NCI-H345 treated with DMSO at 0.1 percent for 48 hours (cell line): ENCODE results near the gene STON2.
"Not testable (repeated sequence)": the region's sequence is repeated elsewhere in the genome, so short reads cannot be mapped to it uniquely, and the experiment has no call there.

Experiments used
- DNase-seq: peaks from one replicate; lab custom pipeline; 2025; ENCODE audit not compliant: unreplicated experiment; lab: John Stamatoyannopoulos, UW

The STON2 gene

DNA sequence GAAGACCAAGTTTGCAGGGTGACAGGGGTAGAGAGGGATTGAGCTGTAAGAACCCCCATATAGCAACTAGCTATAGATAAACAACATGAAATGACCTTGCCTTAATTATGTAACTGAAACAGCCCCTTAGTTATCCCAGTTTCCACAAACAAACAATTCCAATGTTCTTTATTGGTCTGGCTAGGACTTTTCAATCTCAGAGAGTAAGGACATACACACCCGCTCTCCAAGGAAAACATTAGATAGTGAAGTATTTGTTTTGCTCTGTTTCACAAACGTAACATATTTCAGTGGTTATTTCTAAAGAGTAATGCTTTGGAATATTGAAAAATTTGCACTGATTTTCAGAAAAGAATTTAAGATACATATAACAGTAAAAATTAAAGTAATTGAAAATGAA, 127.8 kb downstream of the STON2 start:
- DNase-seq: no peak

DNA sequence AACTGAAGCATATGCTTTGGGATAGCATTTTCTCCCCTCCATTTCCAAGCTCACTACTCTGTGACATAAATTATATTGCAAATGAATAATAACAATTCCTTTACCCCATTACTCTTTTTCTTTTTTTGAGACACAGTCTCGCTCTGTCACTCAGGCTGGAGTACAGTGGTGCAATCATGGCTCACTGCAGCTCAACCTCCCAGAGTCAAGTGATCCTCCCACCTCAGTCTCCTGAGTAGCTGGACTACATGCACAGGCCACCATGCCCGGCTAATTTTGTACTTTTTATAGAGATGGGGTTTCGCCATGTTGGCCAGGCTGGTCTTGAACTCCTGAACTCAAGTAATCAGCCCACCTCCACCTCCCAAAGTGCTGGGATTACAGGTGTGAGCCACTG, 130.1 kb downstream of the STON2 start:
- no peak for DNase-seq

DNA sequence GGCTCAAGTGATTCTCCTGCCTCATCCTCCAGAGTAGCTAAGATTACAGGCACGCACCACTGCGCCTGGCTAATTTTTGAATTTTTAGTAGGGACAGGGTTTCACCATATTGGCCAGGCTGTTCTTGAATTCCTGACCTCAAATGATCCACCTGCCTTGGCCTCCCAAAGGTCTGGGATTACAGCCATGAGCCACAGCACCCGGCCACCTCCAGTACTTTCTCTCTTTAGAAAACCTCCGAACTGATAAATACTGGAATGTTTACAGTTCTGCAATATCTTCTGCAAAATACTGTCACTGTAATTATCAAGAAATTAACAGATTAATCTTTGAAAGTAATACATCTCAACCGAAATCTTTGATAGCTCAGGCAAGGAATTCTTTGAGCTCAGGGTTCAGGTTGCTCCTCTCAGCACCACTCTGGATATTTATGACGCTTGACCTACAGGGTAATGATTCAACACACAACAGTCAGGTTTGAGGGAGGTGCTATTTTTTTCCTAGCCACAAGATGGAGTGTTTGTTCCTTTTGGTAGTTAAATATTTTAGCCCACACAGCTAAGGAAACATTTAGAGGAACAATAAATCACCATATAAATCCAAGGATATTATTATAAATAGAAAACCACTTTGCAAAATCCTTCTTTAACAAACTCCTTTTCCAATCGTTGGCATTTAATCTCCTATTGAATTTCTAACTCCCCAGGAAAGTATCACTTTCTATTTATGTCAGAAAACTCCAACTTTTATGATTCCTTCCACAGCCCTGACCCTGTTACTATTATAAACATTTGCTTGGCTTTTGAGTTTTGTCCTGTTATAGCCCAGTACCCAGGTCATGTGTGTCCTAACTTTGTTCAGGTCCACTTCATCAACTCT, 130.8 kb downstream of the STON2 start:
- DNase-seq: peak; percentile 74

DNA sequence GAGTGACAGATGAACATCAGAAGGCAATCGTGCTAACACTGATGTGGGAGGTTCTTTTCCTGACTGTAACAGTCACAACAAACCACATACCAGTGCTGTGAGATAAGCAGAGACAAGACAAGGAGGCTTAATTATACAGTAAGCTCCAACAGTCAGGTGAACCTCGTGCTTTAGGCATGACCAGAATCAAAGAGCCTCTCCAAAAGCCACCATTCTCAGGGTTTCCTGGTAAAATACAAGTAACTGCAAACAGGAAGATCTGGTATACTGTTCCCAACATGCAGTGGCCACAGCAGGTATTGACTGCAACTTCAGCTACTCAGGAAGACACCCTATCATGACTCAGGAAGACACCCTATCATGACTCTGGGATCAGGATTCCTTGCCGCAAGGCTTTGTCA, 132.1 kb downstream of the STON2 start:
- DNase-seq: no peak

DNA sequence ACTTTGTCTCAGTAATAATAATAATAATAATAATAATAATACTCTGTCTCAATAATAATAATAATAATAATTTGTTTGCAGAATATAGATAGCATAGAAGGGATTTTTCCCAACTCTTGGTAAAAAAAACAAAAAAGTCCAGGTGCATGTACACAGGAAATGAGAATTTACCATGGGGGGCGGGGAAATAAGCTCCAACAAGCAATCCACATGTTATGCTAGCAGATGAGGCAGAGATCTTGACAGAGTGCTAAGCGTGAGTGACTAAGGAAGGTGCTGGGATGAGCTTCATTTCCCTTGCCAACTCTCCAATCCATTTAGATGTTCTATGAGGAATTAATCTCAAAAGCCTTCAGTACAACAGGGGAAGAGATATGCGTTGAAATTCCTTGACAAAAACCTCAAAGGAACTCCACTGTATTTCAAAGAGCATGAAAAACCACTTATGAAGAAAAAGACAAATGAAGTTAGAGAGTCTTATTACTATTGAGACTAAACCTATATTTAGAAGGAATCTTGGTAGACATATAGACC, 134.4 kb downstream of the STON2 start:
- no peak for DNase-seq

DNA sequence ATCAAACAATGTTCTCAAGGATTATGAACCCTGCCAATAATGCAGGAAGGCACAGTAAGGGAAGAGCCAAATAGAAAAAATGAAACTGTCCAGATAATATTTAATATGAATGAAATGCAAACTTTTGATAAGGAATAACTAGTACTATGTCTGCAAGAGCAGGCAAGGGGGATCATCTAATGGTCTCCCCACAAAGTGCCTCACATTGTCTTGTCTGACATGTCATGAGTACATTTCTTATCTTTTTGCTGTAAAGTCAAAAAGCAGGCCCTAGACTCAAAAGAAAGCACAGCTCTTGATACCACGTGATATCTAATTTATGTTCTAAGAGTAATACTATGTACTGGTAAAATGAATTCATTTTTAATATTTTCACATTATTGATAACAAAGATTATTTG, 135.5 kb downstream of the STON2 start:
- no peak for DNase-seq

DNA sequence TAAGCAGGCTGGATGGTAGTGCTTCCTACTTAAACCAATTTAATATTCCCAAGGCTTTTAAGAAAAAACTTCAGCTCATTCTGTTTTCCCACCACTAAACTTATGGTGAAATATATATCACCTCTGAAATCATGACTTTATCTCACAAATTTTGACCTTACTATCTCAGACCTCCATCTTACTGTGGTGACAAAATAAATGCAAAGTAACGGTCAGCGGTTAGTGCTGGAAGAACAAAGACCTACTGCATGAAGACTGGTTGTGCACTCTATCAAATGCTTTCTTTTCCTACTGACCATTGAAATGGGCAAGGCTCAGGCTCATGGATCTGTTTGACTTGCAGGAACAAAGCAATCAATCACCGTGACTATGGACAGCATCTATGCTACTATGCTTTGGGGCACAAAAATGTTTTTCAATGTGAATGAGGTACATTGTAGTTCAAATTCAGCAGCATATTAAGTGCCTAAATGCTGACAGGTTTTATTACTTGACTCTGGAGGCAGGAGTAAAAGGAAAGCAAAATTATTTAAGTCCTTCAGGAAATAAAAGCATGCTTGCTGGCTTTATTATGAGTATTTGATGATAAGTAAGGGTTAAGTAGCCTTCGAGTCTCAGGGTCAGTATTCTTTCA, 136.2 kb downstream of the STON2 start:
- DNase-seq: no peak

DNA sequence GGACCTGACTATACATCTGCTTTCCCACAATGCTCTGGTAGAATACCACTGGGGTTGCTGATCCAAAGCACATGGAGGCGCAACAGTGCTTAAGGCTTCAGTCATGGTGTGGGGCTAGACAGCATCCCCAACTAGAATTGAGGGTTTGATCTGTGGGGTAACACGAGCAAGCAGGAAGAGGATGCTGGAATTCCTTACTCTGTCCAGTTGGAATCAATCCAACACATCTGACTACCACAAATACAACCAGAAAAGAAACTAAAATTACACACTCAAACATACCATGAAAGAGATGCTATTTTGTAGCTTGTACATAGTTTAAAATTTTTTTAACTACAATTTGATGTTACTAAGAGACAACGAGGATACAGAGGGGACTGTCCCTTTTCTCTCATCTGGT, 138.9 kb downstream of the STON2 start:
- DNase-seq: no peak

DNA sequence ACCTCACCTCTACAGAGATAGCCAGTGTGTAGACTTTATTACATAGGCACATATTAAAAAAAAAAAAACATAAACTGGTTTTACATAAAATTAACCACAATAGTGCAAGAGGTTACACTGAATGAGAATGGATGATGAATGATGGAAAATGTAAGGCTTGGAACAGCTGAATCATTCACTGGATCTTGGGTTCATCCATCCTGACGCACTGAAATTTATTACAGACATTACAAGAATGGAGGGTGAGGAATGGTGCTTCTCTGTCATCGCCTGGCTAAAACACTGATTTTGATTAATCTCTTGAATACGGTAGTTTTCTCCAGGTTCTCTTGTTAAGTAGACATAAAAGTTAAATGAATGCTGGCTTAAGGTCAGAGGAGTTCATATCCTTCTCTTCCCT, 139.4 kb downstream of the STON2 start:
- DNase-seq: no peak

DNA sequence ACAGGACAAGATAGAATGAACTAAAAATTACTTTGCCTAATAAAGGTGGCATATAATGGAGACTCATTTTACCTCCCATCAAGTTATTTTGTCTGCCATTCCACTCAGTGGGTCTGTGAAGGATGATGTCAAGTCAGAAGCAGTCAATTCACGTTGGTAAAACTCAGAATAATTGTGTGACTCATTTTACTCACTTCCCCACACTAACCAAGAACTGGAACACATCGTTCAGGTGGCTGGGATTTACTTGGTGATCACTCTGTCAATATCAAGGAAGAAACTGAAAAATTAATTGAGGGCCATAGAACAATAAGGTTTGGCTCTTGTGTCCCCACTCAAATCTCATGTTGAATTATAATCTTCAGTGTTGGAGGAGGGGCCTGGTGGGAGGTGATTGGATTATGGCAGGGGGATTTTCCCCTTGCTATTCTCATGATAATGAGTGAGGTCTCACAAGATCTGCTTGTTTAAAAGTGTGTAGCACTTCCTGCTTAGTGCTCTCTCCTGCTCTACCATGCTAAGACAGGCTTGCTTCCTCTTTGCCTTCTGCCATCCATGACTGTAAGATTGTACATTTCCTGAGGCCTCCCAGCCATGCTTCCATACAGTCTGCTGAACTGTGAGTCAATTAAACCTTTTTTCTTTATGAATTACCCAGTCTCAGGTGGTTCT, 143.7 kb downstream of the STON2 start:
- no peak for DNase-seq

DNA sequence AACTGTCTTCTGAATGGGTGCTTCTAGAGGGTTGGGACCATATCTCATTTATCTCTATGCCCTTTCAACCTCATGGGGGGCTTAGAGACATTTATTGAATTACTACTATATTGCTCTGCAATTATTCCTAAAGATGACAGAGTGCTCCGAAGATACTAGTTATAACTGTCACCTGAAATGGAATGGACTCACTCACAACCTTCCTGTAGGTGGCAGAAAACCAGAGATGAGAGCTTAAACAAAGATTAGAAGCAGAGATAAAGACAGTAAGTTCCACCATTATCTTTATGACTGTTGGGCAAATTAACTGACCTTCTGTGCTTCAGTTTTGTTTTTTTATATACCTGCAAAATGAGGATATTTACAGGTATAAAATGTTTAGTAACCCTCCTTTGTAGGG, 147.8 kb downstream of the STON2 start:
- DNase-seq: no peak

DNA sequence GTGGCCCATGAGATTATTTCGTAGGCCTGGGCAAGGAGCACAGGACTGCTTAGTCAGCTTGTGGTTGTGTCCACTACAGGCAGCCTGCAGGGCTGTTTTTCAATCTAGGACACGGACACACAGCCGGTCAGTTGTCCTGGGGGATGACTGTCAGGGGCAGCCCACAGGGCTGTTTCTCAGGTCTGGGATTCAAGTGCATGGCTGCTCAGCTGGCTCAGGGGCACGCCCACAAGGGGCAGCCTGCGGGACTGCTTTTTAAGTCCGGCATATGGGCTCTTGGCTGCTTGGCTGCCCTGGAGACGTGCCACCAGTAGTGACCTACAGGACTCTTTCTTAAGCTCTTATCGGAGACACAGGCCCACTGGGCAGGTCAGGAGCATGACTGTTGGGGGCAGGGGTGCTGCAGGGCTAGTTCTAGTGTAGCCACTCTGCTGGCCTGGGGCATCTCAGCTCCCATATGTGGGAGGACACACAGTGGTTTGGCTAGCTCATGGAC, 152.8 kb downstream of the STON2 start:
- DNase-seq: no peak

DNA sequence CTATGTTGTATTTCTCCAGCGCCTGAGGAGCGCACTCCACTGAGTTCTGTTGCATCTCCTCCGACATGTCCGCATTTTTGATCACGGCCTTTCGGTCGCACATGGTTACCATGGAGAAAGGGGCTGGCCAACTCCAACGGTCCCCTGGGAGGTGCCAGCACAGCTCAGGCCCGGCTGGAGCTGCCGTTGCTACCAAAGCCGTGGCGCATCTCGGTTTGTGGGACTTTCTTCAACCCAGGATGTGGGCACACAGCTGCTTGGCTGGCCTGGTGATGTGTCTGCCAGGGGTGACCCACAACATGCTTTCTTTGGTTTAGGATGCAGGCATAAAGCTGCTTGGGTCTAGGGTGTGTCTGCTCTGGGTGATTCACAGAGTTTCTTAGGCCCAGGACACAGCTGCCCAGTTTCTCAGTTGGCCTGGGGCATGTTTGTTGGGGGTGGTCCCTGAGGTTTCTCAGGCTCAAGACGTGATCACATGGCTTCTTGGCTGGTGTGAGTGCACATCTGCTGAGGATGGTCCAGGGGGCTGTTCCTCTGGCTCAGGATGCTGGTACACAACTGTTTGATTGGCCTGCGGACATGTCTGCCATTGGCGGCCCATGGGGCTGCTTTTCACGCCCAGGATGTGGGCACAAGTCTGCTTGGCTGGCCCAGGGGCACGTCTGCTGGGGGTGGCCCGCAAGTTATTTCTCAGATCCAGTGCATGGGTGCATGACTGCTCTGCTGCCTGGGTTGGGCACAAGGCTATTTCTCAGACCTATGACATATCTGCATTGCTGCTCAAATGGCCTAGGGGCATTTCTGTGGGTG, 153.5 kb downstream of the STON2 start:
- DNase-seq: no peak

DNA sequence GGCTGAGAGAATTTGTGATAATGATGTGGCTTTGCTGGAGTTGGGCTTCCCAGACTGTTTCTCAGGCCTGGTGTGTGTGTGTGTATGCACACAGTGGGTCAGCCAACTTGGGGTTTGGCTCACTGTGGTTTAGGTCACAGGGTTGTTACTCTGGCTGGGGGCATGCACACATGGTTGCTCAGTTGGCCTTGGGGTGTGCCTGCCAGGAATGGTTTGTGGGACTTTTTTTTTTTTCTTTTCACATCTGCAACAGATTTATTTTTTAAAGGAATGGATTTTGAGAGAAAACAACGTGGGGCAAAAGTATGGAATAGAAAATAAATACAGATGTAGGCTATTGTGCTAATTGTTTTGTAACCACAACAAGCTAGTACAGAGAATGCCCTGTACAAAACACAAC, 154.4 kb downstream of the STON2 start:
- no peak for DNase-seq

DNA sequence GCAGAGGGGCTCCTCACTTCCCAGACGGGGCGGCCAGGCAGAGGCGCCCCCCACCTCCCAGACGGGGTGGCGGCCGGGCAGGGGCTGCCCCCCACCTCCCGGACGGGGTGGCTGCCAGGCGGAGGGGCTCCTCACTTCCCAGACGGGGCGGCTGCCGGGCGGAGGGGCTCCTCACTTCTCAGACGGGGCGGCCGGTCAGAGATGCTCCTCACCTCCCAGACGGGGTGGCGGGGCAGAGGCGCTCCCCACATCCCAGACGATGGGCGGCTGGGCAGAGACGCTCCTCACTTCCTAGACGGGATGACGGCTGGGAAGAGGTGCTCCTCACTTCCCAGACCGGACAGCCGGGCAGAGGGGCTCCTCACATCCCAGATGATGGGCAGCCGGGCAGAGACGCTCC, 155.7 kb downstream of the STON2 start:
- not testable (repeated sequence) for DNase-seq

DNA sequence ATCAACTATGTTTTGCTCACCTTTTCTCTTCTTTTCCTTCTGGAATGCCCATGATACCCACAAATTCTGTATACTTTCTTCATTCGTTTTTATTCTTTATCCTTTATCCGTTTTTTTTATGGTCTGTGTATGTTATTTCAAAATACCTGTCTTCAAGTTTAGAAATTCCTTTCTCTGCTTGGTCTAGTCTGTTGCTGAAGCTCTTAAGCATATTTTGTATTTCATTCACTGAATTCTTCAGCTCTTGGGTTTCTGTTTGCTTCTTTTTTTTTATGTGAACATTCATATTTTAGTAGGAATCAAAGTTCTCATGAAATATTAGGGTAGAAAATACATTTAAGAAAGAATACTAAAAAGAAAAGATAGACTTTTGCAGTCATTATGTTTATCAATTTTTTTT, 156.6 kb downstream of the STON2 start:
- no peak for DNase-seq

DNA sequence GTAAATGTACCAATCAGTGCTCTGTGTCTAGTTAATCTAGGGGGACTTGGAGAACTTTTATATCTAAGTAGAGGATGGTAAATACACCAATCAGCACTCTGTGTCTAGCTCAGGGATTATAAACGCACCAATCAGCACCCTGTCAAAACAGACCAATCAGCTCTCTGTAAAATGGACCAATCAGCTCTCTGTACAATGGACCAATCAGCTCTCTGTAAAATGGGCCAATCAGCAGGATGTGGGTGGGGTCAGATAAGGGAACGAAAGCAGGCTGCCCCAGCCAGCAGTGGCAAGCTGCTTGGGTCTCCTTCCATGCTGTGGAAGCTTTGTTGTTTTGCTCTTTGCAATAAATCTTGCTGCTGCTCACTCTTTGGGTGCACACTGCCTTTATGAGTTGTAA, 163.3 kb downstream of the STON2 start:
- DNase-seq: not testable (repeated sequence)

DNA sequence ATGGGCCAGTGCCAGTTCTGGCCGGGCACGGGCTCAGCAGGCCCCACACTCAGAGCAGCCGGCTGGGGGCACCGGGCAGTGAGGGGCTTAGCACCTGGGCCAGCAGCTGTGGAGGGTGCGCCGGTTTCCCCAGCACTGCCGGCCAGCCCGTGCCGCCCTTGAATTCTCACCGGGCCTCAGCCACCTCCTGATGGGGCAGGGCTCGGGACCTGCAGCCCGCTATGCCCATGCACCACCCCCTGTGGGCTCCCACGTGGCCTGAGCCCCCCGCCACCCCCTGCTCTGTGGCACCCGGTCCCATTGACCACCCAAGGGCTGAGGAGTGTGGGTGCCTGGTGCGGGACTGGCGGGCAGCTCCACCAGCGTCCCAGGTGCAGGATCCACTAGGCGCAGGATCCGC, 164.0 kb downstream of the STON2 start:
- DNase-seq: no peak

DNA sequence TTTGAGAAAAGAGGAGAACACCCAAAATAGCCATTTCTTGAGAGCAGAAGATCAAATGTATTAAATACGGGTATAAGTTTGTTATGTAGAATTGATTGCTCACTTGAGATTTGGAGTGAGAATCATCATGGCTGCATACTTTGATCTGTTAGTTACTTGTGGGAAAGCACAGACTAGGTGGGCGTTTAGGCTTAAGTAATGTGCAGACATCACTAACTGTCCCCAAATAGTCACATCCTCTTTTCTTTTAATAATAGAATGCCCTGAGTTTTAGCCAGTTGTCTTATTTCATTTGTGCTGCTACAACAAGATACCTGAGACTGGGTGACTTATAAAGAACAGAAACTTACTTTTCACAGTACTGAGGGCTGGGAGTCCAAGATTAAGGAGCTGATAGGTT, 165.0 kb downstream of the STON2 start:
- no peak for DNase-seq

DNA sequence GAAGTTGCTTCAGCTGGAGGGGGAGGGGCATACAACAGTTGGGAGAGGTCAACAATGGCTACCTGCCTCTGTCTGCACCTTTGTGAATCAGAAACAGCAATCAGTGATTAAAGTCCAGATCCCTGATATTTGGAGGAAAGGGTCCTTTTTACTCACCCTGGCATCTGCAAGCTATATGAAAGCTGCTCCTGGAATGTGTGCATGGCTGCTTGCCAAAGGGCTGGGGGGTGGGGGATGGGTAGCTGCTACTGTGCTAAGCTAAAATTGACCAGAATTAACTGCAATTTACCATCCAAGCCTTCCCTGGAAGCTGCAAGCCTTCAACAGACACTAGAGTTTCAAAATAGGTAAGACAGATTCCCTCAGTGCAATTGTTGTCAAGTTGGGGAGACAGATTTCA, 165.8 kb downstream of the STON2 start:
- DNase-seq: no peak

DNA sequence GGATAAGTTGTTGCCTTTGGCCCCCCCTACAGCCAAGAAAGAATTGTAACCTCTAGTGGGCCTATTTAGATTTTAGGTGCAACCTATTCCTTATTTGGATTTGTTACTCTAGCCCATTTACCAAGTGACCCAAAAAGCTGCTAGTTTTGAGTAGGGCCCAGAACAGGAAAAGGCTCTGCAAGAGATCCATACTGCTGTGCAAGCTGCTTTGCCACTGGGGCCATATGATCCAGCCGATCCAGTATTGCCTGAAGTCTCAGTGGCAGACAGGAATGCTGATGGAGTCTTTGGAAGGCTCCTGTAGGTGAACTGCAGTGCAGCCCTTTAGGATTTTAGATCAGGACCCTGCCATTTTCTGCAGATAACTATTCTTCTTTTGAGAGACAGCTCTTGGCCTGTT, 166.5 kb downstream of the STON2 start:
- DNase-seq: no peak
